DND-41 (cell line): ENCODE measurements around the gene RGS9BP.

Source experiments
- EZH2 ChIP-seq: IDR thresholded peaks from 3 replicates; pipeline ENCODE4 v1.6.1; 2012; ENCODE audit warnings: borderline replicate concordance, low read depth, mild to moderate bottlenecking, moderate library complexity, low read length, inconsistent platforms; ENCODE audit not compliant: severe bottlenecking
- TF ChIP-seq, protein P1 (sequence below): IDR thresholded peaks from 2 replicates; pipeline ENCODE4 v1.5.1; 2012; ENCODE audit warnings: borderline replicate concordance, low read length, moderate library complexity, mild to moderate bottlenecking; ENCODE audit not compliant: poor library complexity, severe bottlenecking; ENCODE audit errors: extremely low read depth

GRCh38 chr19:32673573-32673972 lies 2.1 kb upstream of the RGS9BP start:
- TF ChIP-seq, protein P1, sequence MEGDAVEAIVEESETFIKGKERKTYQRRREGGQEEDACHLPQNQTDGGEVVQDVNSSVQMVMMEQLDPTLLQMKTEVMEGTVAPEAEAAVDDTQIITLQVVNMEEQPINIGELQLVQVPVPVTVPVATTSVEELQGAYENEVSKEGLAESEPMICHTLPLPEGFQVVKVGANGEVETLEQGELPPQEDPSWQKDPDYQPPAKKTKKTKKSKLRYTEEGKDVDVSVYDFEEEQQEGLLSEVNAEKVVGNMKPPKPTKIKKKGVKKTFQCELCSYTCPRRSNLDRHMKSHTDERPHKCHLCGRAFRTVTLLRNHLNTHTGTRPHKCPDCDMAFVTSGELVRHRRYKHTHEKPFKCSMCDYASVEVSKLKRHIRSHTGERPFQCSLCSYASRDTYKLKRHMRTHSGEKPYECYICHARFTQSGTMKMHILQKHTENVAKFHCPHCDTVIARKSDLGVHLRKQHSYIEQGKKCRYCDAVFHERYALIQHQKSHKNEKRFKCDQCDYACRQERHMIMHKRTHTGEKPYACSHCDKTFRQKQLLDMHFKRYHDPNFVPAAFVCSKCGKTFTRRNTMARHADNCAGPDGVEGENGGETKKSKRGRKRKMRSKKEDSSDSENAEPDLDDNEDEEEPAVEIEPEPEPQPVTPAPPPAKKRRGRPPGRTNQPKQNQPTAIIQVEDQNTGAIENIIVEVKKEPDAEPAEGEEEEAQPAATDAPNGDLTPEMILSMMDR: no peak
- no peak for TF ChIP-seq EZH2
